ENCODE data around the gene LPP. TPM values are rescaled to one million over a fixed set of nuclear protein-coding genes. Genes with fewer than 3 reads are reported as not detected.

LPP gene
- total and polyA plus RNA-seq, 2 of the 13 experiments (the other 11 are each of a cell fraction or from before 2014, with no cell fraction given) = 19.2 to 29.9 TPM

GRCh38 chr3:188367678-188368077 is 213.7 kb downstream of the LPP start:
- no TSS peak for BruUV-seq (replicated peaks)
- H3K4me1 ChIP-seq (ENCODE audit: insufficient read depth, low read length) = peaks cover 10% of the 10 kb centered on the region
- DNase-seq (ENCODE audit: low spot score) = no peak
- no peaks in the 10 kb centered on the region for H3K27me3 ChIP-seq (ENCODE audit: control insufficient read depth in 1 of 2, insufficient read depth in 2 of 2, low read length in 2 of 2)
- no peak overlapping the region for H2AFZ ChIP-seq (ENCODE audit: low read length)
- in situ Hi-C loops (cut with HindIII; ENCODE audit: extremely low pct_ligation_motif_present, low pct_unique_long_range_greater_than_20kb) (no loop called here), intact Hi-C loops (cut with micrococcal nuclease; ENCODE audit: unreplicated experiment) (no loop called here)
- WGBS (ENCODE audit: low lambda C conversion rate) = 92% methylated on average over 1 of the region's 1 CpG
- no peak overlapping the region for H3K4me2 ChIP-seq (ENCODE audit: low read depth, low read length)
- POLR2A ChIA-PET = no interaction called here
- H3K79me2 ChIP-seq (ENCODE audit: insufficient read depth, low read length) = peaks cover 7% of the 10 kb centered on the region
- H3K9ac ChIP-seq (ENCODE audit: insufficient read depth, low read depth, low read length) = no peak overlapping the region
- FAIRE-seq = no peak
- no peaks in the 10 kb centered on the region; a peak in 1 of 5 replicates for H3K36me3 ChIP-seq (replicated peaks in 1 of 2; ENCODE audit: control insufficient read depth in 1 of 2, insufficient read depth in 2 of 2, low read length in 2 of 2)
- no peak overlapping the region for H3K27ac ChIP-seq (ENCODE audit: extremely low read length, insufficient read depth, low read length)
- TF ChIP-seq NFIB (CRISPR knock-in tag; IDR thresholded peaks at IDR 0.05; ENCODE audit: borderline replicate concordance) = no peak
- no peak for TF ChIP-seq NR1H2 (CRISPR knock-in tag; IDR thresholded peaks at IDR 0.05; ENCODE audit: borderline replicate concordance, low read depth)
- TF ChIP-seq KAT7 (CRISPR knock-in tag; IDR thresholded peaks at IDR 0.05; ENCODE audit: borderline replicate concordance) = no peak
- TF ChIP-seq ZNF557 (CRISPR knock-in tag; IDR thresholded peaks at IDR 0.05) = no peak
- TF ChIP-seq ZNF775 (CRISPR knock-in tag; IDR thresholded peaks at IDR 0.05; ENCODE audit: borderline replicate concordance) = no peak
- no peak for TF ChIP-seq XRCC5 (optimal IDR thresholded peaks at IDR 0.05; ENCODE audit: low read length)
- no peak for TF ChIP-seq PHF20 (CRISPR knock-in tag; IDR thresholded peaks at IDR 0.05)
- no peak for TF ChIP-seq SP4 (CRISPR knock-in tag; IDR thresholded peaks at IDR 0.05)
- no peak for TF ChIP-seq ZNF251 (CRISPR knock-in tag; IDR thresholded peaks at IDR 0.05)
- no peak for TF ChIP-seq ZSCAN25 (CRISPR knock-in tag; IDR thresholded peaks at IDR 0.05)
- no peak for TF ChIP-seq RFXANK (CRISPR knock-in tag; IDR thresholded peaks at IDR 0.05)
- TF ChIP-seq ZNF337 (CRISPR knock-in tag; IDR thresholded peaks at IDR 0.05; ENCODE audit: borderline replicate concordance, low read depth) = no peak
- TF ChIP-seq ZNF547 (CRISPR knock-in tag; IDR thresholded peaks at IDR 0.05) = no peak
- TF ChIP-seq NCOA5 (CRISPR knock-in tag; IDR thresholded peaks at IDR 0.05) = no peak
- TF ChIP-seq SKI (IDR thresholded peaks at IDR 0.05; ENCODE audit: partially characterized antibody) = no peak
- TF ChIP-seq HNRNPH1 (optimal IDR thresholded peaks at IDR 0.05; ENCODE audit: low read depth, low read length) = no peak
- TF ChIP-seq ETS1 (CRISPR knock-in tag; IDR thresholded peaks at IDR 0.05) = no peak
- TF ChIP-seq CHD2 (IDR thresholded peaks at IDR 0.05; ENCODE audit: low read depth, low read length) = no peak
- no peak for TF ChIP-seq ELF1 (CRISPR knock-in tag; IDR thresholded peaks at IDR 0.05)
- ATAC-seq = no peak
- no peaks in the 10 kb centered on the region for H4K20me1 ChIP-seq (ENCODE audit: insufficient read depth, low read length)
- CTCF ChIA-PET (ENCODE audit: low intra/inter-chr PET ratio, low total read pairs) = no interaction called here
- no peak overlapping the region for H3K4me3 ChIP-seq (replicated peaks in 1 of 3; ENCODE audit: insufficient read depth in 1 of 3, low read depth in 2 of 3, low read length in 3 of 3)
- H3K9me3 ChIP-seq (ENCODE audit: low read length) = no peaks in the 10 kb centered on the region
